OCI-M1 (cell line): ENCODE measurements around the gene NUP93.

Experiments used
- DNase-seq: peaks from one replicate; lab custom pipeline; 2025; lab: John Stamatoyannopoulos, UW

NUP93 gene

DNA sequence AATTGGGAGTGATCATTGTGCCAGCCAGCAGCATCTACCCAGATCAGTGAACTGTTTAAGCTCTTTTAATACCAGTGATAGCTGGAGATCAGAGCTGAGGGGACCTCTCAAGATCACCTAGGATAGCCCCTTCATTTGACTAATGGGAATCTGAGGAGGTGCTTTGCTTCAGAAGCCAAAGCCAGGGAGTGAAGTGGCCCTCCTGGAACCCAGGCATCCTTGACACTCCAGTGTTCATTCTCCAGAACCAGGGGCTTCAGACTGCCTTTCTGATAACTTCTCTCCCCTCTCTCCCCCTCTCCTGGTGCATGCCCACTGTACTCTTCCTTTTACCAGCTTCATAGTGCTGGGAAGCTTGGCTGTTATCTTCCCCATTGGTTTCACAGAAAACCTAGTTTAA is 87.1 kb downstream of the NUP93 start:
- no peak for DNase-seq

DNA sequence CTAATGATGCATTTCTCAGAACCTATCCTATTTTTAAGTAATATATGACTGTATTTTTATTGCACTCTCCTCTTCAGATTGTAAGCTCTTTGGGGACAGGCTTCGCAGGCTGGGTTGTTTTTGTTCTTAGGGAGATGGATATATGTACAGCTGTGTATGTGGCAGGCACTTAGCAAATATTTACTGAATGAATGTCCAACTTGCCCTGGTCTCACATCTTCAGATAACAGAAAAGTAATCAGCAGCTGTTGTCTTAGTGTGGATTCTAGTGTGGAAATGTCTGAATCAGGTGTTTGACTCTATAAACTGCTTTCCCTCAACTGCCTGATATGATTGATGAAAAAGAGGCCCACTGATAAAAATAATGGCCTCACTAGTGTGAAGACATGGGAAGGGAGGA is 88.0 kb downstream of the NUP93 start:
- no peak for DNase-seq

DNA sequence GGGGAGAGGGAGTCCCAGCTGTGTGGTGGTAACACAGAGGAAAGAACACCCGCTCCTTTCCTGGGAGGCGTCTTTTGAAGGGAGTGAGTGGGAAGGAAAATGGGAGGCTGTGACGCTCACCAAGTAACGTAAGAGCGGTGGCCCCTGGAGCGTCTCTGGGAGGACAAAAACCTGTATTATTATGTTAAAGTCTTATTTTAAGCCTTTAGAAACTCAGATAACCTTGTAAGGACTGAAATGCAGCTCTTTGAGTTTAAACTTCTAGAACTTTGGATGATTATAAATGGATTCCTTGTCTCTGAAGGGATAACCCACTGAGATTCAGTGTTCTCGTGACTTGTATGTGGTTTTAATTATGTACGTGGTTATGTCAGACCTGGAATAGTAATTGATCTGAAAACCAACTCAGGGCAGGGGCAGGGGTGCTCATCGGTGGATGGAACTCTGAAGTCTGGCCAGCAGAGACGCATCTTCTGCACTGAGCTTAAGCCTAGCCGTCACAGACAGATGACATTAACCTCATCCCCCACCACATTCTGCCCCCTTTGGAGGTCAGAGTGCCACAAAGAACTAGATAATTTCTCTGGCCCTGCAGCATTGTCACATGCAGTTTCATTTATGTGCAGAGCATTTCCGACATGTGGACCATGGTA is 93.3 kb downstream of the NUP93 start:
- DNase-seq = no peak

DNA sequence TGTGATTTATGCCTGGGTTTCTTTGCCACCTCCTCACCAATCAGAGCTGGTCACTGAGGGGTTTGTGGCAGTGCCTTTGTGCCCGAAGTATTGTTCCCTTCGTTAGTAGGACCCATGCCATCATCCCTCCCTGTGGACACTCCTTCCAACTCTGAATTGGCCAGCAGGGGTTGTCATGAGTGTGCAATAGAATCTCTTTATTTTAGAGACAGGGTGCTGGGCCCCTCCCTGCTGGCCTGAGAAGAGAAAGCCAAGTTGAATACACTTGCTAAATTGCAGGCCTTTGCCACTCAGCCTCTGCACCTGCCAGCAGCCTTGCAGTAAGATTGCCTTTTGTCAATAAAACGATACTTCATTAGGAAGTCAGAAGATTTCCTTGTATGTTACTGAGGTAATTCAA is 94.4 kb downstream of the NUP93 start:
- DNase-seq = no peak

DNA sequence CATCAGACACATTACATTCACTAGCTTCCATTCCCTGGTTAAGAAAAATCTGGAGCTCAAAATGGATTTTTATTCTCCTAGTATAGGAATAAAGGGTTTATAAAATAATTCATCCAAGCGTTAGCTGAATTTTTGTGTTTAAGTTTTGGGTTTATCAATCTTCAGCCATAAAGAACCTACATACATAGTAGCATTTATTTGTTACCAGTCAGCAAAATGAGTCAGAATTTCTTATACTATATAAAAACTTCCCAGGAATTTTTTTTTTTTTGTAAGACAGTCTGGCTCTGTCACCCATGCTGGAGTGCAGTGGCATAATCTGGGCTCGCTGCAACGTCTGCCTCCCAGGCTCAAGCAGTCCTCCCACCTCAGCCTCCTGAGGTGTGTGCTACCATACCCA is 94.9 kb downstream of the NUP93 start:
- DNase-seq = no peak

DNA sequence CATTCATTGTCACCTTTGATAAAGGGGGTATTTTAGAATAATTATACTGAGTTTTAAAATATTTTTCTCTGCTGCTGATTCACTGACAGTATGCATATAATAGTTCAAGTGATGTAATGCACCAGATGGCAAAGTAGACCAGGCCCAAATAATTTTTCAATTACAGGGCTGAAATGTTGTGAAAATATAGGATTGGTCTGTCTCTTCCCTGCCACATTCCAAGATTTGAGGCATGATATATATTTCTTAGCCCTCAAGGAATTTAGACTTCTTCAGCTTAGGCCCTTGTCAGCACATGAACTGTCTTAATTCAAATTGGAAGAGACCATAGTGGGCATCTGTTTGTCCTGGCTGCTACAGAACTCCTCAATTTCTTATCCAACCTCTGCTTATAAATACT is 95.9 kb downstream of the NUP93 start:
- DNase-seq = no peak

DNA sequence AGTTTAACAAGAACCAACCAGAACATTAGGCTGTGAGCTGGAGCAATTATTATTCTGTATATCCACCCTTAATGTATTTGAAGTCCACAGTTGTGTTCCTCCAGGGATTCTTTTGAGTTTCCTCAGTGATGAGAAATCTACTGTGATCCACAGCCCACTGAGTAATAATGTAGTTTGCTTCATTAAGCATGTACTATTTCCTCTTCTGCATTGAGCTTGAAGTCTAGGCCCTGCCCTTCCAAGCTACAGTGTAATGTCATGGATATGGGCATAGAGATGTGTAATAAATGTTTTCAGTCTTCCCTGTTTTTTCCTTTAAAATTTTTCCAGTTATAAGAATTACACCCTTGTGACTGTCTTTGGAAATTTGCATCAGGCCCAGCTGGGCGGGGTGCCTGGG is 98.7 kb downstream of the NUP93 start:
- no peak for DNase-seq

DNA sequence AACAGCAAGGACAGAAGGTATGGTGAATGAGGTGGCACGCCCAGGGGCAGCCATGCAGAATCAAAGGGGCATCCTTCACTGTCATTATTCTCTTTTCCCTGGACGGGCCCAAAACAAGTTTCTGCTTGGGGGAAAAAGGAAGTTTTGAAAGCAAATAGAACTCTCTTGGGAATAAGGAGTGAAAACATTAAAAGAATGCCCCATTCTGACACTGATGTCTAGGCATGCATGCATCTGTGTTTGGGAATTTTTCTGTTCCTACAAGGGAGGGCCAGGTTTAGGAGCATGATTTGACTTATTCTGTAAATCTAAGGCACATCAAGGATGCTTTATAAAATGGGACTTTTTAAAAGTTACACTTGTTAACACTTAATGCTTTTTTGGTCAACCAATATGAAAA is 100.7 kb downstream of the NUP93 start:
- no peak for DNase-seq

DNA sequence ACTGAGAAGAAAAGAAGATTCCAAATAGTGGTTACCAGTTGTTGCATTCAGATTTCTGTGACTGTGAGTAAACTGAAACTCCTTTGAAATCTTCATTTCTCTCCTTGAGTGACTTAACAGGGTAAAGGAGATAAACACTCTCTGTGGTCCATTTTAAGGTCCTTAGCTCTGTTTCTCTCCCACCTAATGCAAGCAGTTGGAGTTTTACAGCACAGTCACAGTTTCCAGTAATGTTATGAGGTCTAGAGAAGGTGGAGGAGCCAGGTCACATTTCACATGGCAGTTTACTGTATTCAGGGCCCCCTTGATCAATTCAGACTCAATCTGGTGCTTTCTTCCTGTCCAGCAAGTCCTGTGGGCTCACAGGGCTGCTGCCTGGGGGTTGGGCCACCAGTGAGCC is 102.8 kb downstream of the NUP93 start:
- no peak for DNase-seq

DNA sequence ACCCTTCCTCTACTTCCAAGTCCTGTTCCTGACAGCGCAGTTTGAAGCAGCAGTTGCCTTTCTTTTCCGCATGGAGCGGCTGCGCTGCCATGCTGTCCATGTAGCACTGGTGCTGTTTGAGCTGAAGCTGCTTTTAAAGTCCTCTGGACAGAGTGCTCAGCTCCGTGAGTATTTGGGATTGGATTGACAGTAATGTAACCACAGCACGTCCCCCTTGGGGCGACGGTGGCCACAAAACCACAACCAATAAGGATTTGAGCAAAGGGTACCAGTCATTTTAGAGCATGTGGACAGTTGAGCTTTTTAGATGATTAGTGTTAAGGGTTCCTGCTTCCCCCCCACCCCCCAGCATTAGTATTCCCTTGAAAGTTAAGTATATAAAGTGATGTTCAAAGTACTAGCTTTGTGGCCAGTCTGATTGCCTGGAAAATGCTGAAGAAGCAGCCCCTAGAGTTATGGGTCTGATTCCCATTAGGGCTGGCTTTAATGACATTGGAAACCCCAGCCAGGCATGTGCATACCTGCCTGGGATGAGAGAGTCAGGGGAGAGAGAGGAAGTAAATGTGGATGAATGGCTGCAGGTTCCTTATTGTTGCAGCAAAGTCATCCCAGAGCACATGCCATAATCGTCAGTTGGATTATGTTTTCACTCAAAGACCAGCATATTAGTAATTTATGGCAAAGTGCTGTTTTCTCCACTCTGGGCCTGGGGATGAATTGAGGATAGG is 103.5 kb downstream of the NUP93 start:
- no peak for DNase-seq

DNA sequence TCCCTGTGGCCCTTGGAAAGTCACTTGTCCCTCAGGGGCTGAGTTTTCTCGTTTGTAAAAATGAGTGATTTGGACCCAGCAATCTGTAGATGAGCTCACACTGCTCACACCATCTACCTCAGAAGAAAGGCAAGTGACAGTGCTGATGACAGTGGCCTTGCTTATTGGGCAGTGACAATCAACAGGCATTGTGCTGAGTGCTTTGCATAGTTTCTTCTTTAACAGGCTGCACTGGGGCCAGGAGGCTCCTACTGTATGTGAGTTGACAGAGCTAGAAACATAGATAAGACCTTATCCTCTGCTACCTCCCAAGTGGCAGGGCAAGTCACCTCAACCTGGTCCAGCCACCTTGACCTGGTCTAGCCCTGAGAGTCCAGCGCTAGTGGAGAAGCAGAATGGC is 105.4 kb downstream of the NUP93 start:
- DNase-seq = no peak

DNA sequence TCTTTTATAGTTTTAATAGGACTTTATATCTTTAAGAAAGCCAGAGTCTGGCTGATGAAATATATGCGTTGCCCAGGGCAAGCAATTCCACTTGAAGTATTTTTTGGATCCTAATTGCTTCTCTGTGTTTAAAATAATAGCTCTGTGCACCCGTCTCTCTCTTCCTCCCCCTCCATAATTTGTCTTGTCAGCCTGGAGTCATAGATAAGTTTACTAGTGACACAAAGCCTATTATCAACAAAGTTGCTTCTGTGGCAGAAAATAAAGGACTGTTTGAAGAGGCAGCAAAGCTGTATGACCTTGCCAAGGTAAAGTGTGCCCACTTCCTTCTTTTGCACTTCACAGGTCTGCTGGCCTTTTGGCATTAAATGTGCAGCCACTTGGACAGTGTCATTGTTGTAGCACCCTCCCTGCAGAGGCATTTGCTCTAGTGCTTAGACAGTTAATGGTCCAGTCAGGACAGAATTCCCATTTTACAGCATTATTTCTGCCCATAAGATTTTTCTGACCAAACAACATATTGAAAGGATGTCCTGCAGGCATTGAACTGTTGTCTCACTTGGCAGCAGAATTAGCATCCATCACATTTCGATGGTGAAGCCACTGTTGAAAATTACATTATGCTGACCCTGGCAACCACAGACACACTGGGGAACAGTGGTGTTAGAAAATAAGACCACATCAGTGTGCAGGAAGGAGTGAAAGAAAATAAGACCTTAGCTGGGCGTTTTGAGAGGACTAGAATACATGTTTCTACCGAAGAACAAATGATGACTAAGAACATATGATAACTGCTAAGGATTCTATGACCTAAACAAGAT is 106.7 kb downstream of the NUP93 start:
- peak; percentile 12 for DNase-seq

DNA sequence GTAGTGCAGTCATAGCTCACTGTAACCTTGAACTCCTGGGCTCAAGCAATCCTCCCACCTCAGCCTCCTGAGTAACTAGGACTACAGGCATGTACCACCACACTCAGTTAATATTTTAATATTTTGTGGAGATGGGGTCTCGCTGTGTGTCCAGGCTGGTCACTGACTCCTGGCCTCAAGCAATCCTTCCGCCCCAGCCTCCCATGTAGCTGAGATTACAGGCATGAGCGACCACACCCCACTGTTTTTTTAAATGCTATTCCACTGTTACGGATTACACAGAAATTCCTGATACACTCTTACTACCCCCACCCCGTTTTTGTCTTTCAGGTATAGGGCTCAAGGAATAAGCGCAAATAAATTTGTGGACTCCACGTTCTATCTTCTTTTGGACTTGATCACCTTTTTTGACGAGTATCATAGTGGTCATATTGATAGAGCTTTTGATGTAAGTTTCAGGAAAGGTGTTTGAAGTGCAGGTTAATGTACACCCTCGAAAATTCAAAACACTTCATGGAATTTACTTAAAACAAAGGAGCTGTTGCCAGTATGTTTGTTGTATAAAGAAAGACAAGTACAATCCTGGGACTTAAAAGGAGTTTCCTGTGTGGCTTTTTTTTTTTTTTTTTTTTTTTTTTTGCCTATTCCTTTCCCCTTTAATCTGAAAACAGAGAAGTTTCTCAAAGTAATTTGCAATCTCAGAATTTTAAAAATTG is 108.9 kb downstream of the NUP93 start:
- DNase-seq = no peak

DNA sequence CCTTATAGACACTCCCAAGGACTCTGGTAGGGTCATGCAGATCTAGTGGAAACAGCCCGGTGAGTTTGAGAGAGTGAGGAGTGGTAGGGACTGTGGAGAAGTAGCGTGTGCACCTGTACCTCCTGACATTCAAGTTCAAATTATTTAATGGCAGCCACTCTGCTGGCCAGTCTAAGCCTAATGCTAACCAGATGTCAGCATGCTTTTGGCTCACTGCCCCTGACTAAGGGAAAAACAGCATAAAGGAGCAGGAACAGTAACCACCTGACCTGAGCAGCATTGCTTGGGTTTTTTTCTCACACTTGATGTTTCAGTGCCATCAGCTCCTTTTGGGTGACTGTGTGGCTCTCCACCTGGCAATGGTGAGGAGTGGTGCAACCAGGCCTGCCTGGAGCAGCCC is 111.3 kb downstream of the NUP93 start:
- DNase-seq = no peak

DNA sequence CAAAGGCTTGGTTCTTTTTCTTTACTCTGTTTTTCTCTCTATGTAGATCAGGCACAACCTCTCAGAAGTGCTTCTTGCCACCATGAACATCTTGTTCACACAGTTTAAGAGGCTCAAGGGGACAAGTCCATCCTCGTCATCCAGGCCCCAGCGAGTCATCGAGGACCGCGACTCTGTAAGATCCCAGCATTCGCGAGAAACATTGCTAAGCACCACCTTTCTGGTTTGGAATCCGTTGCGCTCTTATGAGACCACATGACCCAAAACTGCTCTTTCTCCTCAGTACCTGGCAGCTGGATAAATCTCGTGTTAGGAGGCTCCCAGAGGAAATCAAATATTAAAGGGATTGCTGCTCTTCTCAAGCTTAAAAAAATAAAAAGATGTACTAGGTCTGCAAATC is 111.7 kb downstream of the NUP93 start:
- no peak for DNase-seq

DNA sequence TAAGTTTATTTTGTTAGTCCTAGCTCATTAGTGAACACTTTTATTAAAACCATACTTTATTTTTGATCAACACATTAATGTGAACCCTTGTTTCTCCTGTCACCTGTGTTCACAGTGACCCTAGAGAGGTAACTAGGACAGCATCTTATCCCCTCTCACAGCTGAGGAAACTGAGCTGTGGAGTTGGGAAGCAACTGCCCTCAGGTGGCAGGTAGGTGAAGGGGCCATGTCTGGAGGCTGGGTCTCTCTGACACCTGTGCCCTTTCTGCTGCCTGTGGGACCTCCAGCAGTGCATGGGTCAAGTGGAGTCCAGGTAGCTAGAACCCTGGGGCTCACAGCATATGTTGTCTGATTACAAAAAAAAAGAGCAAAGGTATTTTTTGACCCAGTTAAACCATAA is 112.2 kb downstream of the NUP93 start:
- DNase-seq = no peak

DNA sequence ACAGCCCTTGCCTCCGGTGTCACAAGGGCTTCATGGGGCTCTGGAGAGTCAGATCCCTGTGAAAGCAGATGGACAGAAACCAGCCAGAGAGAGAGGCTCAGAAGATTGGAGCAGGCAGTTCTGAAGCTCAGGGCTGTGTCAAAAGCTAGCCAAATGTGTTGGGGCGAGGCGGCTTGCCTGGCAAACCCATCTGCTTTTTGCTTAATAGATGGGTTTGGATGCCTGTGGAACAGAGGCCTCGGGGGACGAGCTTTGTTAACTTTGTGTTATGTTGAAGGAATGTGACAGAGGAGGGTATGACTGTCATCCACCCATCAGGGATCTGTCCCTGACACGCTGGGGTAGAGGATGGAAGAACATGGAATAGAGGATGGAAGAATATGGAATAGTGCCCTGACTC is 114.1 kb downstream of the NUP93 start:
- no peak for DNase-seq

DNA sequence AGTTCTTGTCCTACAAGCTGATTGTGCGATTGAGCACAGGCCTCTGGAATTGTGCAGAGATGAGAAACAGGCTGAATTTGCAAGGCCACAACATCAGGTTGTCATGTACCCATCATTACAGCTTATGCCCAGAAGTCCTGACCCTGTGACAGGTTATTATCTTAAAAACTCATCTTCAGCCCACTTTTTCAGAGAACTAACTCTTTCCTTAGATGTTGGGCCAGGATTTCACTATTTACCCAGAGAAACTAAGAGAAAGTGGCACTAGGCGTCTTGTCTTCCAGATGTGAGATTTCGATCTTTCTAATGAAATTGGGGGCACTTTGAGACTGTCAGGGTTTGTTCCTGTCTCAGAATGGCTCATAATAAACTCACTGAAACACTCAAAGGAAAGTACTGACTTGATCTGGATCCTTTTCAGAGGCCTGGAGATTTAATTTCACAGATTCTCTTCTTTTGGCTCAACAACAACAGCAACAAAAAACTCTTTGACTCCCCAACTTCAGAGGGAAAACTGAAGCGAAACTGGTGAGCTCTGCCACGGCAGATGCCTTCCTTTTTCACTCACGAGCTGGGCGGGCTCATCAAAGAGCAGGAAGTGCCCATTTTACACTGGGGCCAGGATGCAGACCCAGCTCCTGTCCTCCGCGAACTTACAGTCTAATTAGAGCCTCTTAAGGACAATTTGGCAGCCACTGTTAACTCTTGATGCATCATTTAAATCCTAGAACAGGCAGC is 117.4 kb downstream of the NUP93 start:
- DNase-seq = no peak

DNA sequence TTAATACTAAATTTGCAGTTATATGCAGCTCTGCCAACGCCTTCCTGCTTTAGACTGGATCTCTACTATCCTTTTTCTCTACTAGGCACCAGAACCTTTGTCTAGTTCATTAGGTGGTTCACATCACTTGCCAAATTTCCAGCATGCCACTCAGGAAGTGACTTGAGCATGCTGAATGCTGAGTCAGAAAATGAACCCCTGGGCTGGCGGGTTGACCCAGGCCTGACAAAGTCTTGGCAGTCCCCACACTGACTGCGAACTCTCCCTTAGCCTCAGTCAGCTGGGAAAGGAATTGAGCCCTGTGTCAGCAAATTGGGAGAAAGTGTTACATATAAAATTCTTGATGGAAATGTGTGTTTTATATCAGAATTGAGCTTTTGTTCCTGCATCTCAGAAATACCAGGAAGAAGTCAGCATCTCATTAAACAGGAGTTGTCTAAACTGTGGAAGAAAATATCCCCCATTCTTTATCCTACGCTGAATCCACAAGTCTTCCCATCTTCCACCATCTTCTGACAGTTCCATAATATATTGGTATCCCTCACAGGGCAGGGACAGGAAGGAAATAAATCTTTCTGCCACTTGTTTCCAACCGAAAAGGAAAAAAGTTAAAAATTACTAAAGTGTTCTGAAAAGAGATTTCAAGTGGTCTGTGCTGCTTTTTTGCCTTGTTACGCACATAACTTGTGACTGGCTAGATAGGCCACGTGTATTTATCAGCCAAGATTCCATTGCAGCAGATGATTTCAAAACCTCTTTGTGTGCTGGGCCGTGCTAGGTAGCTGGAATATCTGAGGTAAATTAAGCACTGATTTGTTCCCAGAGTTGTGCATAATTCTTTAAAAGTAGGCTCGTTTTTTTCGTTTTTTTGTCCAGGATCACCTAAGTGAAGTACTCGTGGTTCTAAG is 118.4 kb downstream of the NUP93 start:
- no peak for DNase-seq

DNA sequence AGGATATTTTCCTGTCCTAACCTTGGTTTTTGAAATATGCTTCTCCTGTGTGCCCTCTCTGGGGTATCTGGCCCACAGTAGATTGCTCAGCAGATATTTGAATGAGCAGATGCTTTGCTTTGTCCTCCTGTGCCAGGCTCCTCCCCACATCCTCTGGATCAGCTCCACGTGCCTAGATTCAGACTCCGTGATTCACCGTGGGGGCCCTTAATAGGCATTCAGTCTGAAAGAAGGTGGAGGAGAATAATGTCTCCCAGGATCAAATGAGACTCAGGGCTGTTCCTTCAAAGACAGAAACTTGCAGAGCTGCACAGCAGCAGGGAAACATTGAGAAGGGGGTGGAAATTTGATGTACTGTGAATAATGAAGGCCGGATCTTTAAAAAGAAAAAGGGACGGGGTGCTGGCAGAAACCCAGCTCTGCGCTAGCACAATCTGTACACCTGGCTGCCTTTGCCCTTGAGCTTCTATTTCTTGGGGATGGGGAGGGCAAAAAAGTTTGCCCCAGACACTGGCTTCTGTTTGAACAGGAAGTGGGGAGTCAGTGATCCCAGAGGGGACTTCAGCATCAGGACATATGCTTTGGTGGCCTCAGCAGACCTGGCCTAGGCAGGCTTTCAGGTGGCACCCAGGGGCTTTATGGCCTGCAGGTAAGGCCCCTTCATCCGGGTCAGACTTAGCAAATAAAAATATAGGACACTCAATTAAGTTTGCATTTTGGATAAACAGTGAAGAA is 119.2 kb downstream of the NUP93 start:
- no peak for DNase-seq
